Superior temporal gyrus (tissue), 1 donor: ENCODE results near the gene DNAAF8.
"Not testable (repeated sequence)": the region's sequence is repeated elsewhere in the genome, so short reads cannot be mapped to it uniquely, and the experiment has no call there.

Experiments
- DNase-seq: peaks from one replicate; pipeline ENCODE4 v3.0.0-alpha.2; 2016; ENCODE audit errors: extremely low spot score

DNAAF8 gene

GRCh38 chr16:4723071-4723767 lies 11.1 kb upstream of the DNAAF8 start:
- DNase-seq: no peak

GRCh38 chr16:4724661-4725270 lies 9.6 kb upstream of the DNAAF8 start:
- no peak for DNase-seq

- DNase-seq: no peak
These were observed 7.7 kb upstream of the DNAAF8 start for GRCh38 chr16:4726616-4727015.

- no peak for DNase-seq
These were observed 5.7 kb upstream of the DNAAF8 start for GRCh38 chr16:4728676-4729075.

GRCh38 chr16:4729876-4730275 lies 4.5 kb upstream of the DNAAF8 start:
- DNase-seq: no peak

- DNase-seq: no peak
These were observed 1.1 kb upstream of the DNAAF8 start for GRCh38 chr16:4733211-4733742.

GRCh38 chr16:4733747-4734062 lies 632 bp upstream of the DNAAF8 start:
- DNase-seq: no peak

GRCh38 chr16:4734730-4735535 lies 596 bp downstream of the DNAAF8 start:
- DNase-seq: peak; percentile 74

- no peak for DNase-seq
These were observed 2.2 kb downstream of the DNAAF8 start for GRCh38 chr16:4736546-4736945.

GRCh38 chr16:4737545-4737944 lies 3.2 kb downstream of the DNAAF8 start:
- DNase-seq: no peak

GRCh38 chr16:4738370-4738769 lies 4.0 kb downstream of the DNAAF8 start:
- DNase-seq: not testable (repeated sequence)

- no peak for DNase-seq
These were observed 9.0 kb downstream of the DNAAF8 start for GRCh38 chr16:4743226-4743878.

GRCh38 chr16:4744555-4745273 lies 10.4 kb downstream of the DNAAF8 start:
- no peak for DNase-seq

- no peak for DNase-seq
These were observed 10.9 kb downstream of the DNAAF8 start for GRCh38 chr16:4745274-4745569.

- no peak for DNase-seq
These were observed 11.9 kb downstream of the DNAAF8 start for GRCh38 chr16:4746215-4746614.

GRCh38 chr16:4746991-4747574 lies 12.7 kb downstream of the DNAAF8 start:
- DNase-seq: no peak

- DNase-seq: no peak
These were observed 13.8 kb downstream of the DNAAF8 start for GRCh38 chr16:4747906-4748681.

- DNase-seq: no peak
These were observed 14.5 kb downstream of the DNAAF8 start for GRCh38 chr16:4748682-4749411.

- no peak for DNase-seq
These were observed 15.4 kb downstream of the DNAAF8 start for GRCh38 chr16:4749700-4750257.

GRCh38 chr16:4750896-4751295 lies 16.6 kb downstream of the DNAAF8 start:
- DNase-seq: no peak
